Measurements from ENCODE around the gene NOL3.

Gene NOL3

DNA sequence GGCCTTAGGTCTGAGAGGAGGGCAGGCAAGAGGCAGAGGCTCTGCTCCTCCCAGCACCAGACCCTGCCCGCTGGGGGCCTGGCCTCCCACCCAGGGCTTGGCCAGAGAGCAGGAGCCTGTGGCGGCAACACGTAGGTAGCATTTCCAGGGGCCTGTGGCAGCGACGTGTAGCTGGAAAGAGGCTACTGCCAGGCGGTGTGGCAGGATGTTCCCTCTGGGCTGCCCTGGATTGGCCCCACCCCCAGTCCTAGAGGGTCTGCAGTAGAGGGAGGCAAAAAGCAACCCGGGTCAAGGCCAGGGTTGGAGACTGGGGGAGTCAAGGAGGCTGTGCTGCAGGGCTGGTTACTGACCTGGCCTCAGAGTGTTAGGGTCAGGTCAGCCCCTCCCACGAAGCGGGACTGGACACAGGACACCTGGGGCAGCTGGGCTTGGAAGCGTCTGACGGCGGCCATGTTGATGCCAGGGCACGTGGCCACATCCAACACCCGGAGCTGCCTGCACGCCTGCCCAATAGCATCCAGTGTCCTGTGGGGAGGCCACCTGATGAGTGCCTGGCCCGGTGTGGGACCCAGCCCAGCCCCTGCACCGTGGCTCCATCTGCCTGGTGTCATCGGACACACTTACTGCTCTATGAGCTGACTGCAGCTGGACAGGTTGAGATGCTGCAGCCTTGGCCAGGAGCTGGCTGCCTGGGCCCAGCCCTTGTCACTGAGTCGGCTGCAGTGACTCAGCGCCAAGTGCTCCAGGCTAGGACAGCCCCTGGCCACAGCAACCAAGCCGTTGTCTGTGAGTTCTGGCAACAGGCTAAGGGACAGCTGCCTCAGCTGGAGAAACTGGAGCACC, 37.1 kb downstream of the NOL3 start:
- Histone ChIP-seq H3K9ac (ENCODE audit: low read depth, low read length) (no peak overlapping the region), H3K9me3 (ENCODE audit: control insufficient read depth, insufficient read depth, low read length) (no peaks in the 10 kb centered on the region), H3K36me3 (ENCODE audit: insufficient read depth, low read length) (no peaks in the 10 kb centered on the region), H3K4me1 (ENCODE audit: insufficient read depth, low read length) (peaks cover 14% of the 10 kb centered on the region; the same call in 1 of the 2 replicates)

DNA sequence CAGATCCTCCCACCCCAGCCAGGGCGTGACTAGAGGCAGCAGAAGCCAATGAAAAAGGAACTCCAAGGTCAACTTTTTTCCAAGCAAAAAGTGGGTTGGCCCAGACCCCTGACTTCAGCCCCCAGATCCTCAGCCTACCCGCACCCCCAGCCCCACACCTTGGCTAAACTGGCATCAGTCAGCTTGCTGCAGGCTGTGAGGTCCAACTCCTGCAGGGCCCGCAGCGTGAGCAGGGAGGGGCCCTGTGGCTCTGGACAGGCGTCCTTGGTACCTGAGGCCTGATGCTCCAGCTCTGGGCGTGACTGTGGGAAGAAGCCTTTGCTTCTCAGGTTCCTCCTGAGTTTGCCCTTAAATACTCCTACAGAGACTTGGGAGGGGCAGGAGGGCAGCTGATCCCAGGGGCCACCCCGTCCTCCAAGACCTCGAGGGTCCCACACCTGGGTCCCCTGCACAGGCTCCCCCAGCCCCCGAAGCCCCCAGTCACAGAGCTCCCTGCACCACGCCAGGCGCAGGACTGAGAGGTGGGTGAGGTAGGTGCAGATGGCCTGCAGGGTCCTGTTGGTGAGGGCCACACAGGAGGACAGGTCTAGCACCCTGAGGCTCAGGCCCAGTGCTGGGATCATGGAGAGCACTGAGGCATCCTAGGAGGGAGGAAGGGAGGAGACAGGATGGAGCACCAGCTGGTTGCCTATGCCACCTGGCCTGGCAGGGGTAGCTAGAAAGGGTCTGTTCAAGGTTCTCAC, 38.0 kb downstream of the NOL3 start:
- Histone ChIP-seq H3K36me3 (ENCODE audit: insufficient read depth, low read length) (no peaks in the 10 kb centered on the region), H3K4me1 (ENCODE audit: insufficient read depth, low read length) (peaks cover 14% of the 10 kb centered on the region; the same call in 1 of the 2 replicates), H3K9me3 (ENCODE audit: control insufficient read depth, insufficient read depth, low read length) (no peaks in the 10 kb centered on the region), H3K9ac (ENCODE audit: low read depth, low read length) (no peak overlapping the region)

GRCh38 chr16:67209565-67209964, 39.2 kb downstream of the NOL3 start:
- Histone ChIP-seq H3K9ac (ENCODE audit: low read depth, low read length) (no peak overlapping the region), H3K9me3 (ENCODE audit: control insufficient read depth, insufficient read depth, low read length) (no peaks in the 10 kb centered on the region), H3K36me3 (ENCODE audit: insufficient read depth, low read length) (no peaks in the 10 kb centered on the region), H3K4me1 (ENCODE audit: insufficient read depth, low read length) (peaks cover 14% of the 10 kb centered on the region; the same call in 1 of the 2 replicates)

- no peaks in the 10 kb centered on the region for H3K36me3 ChIP-seq (ENCODE audit: insufficient read depth, low read length)
- no peak overlapping the region for H3K9ac ChIP-seq (ENCODE audit: low read depth, low read length)
- H3K4me1 ChIP-seq (ENCODE audit: insufficient read depth, low read length), result peaks cover 14% of the 10 kb centered on the region; the same call in 1 of the 2 replicates
- no peaks in the 10 kb centered on the region for H3K9me3 ChIP-seq (ENCODE audit: control insufficient read depth, insufficient read depth, low read length)
Measured at GRCh38 chr16:67210069-67210937, 40.0 kb downstream of the NOL3 start.

DNA sequence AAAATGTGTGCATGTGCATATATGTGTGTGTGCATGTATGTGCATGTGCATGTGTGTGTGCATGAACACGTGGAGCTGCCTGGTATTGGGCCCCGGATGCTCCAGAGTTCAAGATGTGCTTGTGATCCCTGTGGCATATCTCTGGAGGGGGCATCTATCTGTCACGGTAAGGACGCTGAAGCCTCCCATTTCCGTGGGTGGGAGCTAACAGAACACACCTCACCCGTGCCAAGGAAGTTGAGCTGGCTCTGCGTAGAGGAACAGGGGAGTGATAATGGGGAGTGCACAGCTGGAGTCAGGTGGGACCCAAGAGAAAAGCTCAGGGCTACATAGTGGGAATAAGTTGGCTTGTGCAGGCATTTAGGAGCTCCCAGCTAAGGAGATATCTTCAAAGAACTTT, 41.3 kb downstream of the NOL3 start:
- Histone ChIP-seq H3K36me3 (ENCODE audit: insufficient read depth, low read length) (no peaks in the 10 kb centered on the region), H3K4me1 (ENCODE audit: insufficient read depth, low read length) (peaks cover 10% of the 10 kb centered on the region; the same call in 1 of the 2 replicates), H3K9ac (ENCODE audit: low read depth, low read length) (no peak overlapping the region), H3K9me3 (ENCODE audit: control insufficient read depth, insufficient read depth, low read length) (no peaks in the 10 kb centered on the region)

- Histone ChIP-seq H3K4me1 (ENCODE audit: insufficient read depth, low read length) (no peaks in the 10 kb centered on the region), H3K36me3 (ENCODE audit: insufficient read depth, low read length) (no peaks in the 10 kb centered on the region), H3K9me3 (ENCODE audit: control insufficient read depth, insufficient read depth, low read length) (no peaks in the 10 kb centered on the region), H3K9ac (ENCODE audit: low read depth, low read length) (no peak overlapping the region)
Measured at GRCh38 chr16:67212766-67213165, 42.4 kb downstream of the NOL3 start.

DNA sequence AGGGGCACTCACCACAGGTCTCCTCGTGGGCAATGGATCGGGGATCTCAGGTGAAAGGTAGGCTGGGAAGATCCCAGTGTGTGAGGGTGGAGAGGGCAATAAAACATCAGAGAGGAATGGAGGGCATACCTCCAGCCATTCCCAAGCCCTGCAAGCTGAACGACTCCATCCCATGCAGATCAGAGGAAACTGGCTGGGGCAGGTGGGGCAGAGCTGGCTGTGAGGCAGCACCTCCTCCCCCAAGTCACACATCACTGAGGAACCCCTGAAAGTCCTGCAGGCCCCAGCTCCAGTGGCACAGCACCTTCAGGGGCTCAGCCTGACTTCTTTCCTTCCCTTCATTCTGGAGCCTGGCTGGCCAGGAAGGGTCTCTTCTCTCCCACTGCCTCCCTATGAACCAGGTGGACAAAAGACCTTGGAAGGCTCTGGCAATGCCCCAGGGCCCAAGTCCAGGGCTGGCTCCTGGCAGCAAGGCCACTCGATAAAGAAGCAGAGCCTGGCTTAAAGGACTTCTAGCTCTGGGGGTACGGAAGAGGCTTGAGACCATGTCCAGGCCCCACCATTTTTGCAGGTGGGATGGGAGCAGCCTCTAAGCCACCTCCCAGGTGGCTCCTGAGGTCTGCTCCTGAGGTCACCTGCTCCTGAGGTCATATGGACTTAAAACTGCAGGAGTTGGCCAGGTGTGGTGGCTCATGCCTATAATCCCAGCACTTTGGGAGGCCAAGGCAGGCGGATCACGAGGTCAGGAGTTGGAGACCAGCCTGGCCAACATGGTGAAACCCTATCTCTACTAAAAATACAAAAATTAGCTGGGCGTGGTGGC, 43.1 kb downstream of the NOL3 start:
- H3K36me3 ChIP-seq (ENCODE audit: insufficient read depth, low read length), result no peaks in the 10 kb centered on the region
- H3K4me1 ChIP-seq (ENCODE audit: insufficient read depth, low read length), result no peaks in the 10 kb centered on the region
- H3K9me3 ChIP-seq (ENCODE audit: control insufficient read depth, insufficient read depth, low read length), result no peaks in the 10 kb centered on the region
- no peak overlapping the region for H3K9ac ChIP-seq (ENCODE audit: low read depth, low read length)

DNA sequence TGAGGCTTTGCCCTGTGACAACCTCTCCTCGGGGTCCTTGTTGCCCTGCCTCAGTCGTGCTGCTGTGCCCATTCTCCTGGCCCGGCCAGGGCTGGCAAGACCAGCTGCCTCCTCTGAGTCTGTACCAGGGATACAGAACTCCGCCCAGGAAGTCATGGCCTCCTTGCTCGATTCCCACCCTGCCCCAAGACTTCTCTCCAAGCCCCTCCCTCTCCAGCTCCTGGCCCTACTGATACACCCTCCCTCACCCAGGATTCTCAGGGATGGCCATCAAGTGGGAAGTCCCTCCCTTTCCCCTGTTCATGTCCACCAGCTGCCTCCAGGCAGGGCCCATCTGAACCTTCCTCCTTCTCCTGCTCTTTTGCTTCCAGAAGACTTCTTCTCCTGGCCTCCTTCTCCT, 45.4 kb downstream of the NOL3 start:
- Histone ChIP-seq H3K9ac (ENCODE audit: low read depth, low read length) (no peak overlapping the region), H3K9me3 (ENCODE audit: control insufficient read depth, insufficient read depth, low read length) (no peaks in the 10 kb centered on the region), H3K36me3 (ENCODE audit: insufficient read depth, low read length) (no peaks in the 10 kb centered on the region), H3K4me1 (ENCODE audit: insufficient read depth, low read length) (no peaks in the 10 kb centered on the region)

- Histone ChIP-seq H3K36me3 (ENCODE audit: insufficient read depth, low read length) (no peaks in the 10 kb centered on the region), H3K9ac (ENCODE audit: low read depth, low read length) (no peak overlapping the region), H3K9me3 (ENCODE audit: control insufficient read depth, insufficient read depth, low read length) (no peaks in the 10 kb centered on the region), H3K4me1 (ENCODE audit: insufficient read depth, low read length) (no peaks in the 10 kb centered on the region)
Measured at GRCh38 chr16:67216612-67217490, 46.5 kb downstream of the NOL3 start.

- Histone ChIP-seq H3K36me3 (ENCODE audit: insufficient read depth, low read length) (peaks cover 5% of the 10 kb centered on the region; the same call in 1 of the 2 replicates), H3K9me3 (ENCODE audit: control insufficient read depth, insufficient read depth, low read length) (no peaks in the 10 kb centered on the region), H3K9ac (ENCODE audit: low read depth, low read length) (no peak overlapping the region), H3K4me1 (ENCODE audit: insufficient read depth, low read length) (no peaks in the 10 kb centered on the region)
Measured at GRCh38 chr16:67223992-67224391, 53.7 kb downstream of the NOL3 start.
